Calu3 (cell line): ENCODE results near the gene UNK. TPM values are rescaled to one million over a fixed set of nuclear protein-coding genes. Genes with fewer than 3 reads are reported as not detected.
"Not testable (repeated sequence)": the region's sequence is repeated elsewhere in the genome, so short reads cannot be mapped to it uniquely, and the experiment has no call there.

ENCODE experiments used
- BruUV-seq: library from RNA; stranded (reverse); fragments of 400-500 nt; replicated peaks from 2 replicates; lab custom pipeline; 2021; lab: Mats Ljungman, UMichigan
- CTCF ChIA-PET: fragments of 300-600 bp; sonication (Branson Sonifier 250); formaldehyde crosslinking; loops from one replicate; lab custom pipeline; 2022; ENCODE audit warnings: antibody characterized with exemption; lab: Charles Lee
- DNase-seq: peaks from one replicate; pipeline ENCODE4 v3.0.0; 2022
- H3K27ac Mint-ChIP-seq: one replicate; pipeline ENCODE4 v1.8.0; 2022; ENCODE audit warnings: mixed read lengths; ENCODE audit not compliant: unreplicated experiment
- H3K27me3 Mint-ChIP-seq: one replicate; pipeline ENCODE4 v1.8.0; 2022; ENCODE audit warnings: mixed read lengths; ENCODE audit not compliant: unreplicated experiment
- H3K36me3 Mint-ChIP-seq: one replicate; pipeline ENCODE4 v1.8.0; 2022; ENCODE audit warnings: mild to moderate bottlenecking, moderate library complexity, mixed read lengths; ENCODE audit not compliant: insufficient read depth, unreplicated experiment
- H3K4me1 Mint-ChIP-seq: one replicate; pipeline ENCODE4 v1.8.0; 2022; ENCODE audit warnings: mild to moderate bottlenecking, low read depth, mixed read lengths; ENCODE audit not compliant: unreplicated experiment
- H3K4me3 Mint-ChIP-seq: one replicate; pipeline ENCODE4 v1.8.0; 2022; ENCODE audit warnings: mild to moderate bottlenecking, low read depth, moderate library complexity, mixed read lengths; ENCODE audit not compliant: unreplicated experiment
- H3K9me3 Mint-ChIP-seq: one replicate; pipeline ENCODE4 v1.8.0; 2022; ENCODE audit warnings: low read depth, mixed read lengths; ENCODE audit not compliant: unreplicated experiment
- CTCF ChIP-seq: fragments of 200-600 bp; IDR thresholded peaks from one replicate; pipeline ENCODE4 v1.8.0; 2022; ENCODE audit warnings: antibody characterized with exemption; ENCODE audit not compliant: unreplicated experiment
- intact Hi-C: fragments of 100-400 bp; cut with micrococcal nuclease; formaldehyde crosslinking; loops from one replicate; pipeline ENCODE4 v1.10.0; 2022; ENCODE audit not compliant: unreplicated experiment
- total RNA-seq: library from RNA; stranded (reverse); gene quantifications from 2 replicates; pipeline ENCODE4 v1.2.3, GENCODE V29; 2022

UNK gene
- total RNA-seq, 1 experiment from 2014 or later, result 26.0 TPM

GRCh38 chr17:75869282-75870141, 84.9 kb downstream of the UNK start:
- DNase-seq, result peak; percentile 36
- H3K9me3 Mint-ChIP-seq, result no peaks in the 10 kb centered on the region
- H3K27ac Mint-ChIP-seq, result peak overlapping the region; percentile 74
- BruUV-seq, result no TSS peak
- H3K4me1 Mint-ChIP-seq, result peaks cover 17% of the 10 kb centered on the region
- no peaks in the 10 kb centered on the region for H3K27me3 Mint-ChIP-seq
- TF ChIP-seq CTCF, result no peak
- no peak overlapping the region for H3K4me3 Mint-ChIP-seq
- H3K36me3 Mint-ChIP-seq, result peaks cover 26% of the 10 kb centered on the region
- CTCF ChIA-PET, result interaction anchor here (0.6 kb wide), 1 partner anchor 399 kb away, joined by 4 read pairs; no protein-coding TSS in a partner anchor
- intact Hi-C loops, result no loop called here

- BruUV-seq, intact Hi-C loops, H3K4me3 Mint-ChIP-seq, H3K9me3 Mint-ChIP-seq, CTCF ChIA-PET, H3K27me3 Mint-ChIP-seq, DNase-seq: not testable (repeated sequence)
- Mint-ChIP-seq H3K36me3 (peaks cover 31% of the 10 kb centered on the region), H3K27ac (peak overlapping the region; percentile 78), H3K4me1 (peaks cover 18% of the 10 kb centered on the region)
Measured at GRCh38 chr17:75870228-75870627, 85.6 kb downstream of the UNK start.

- CTCF ChIA-PET, result interaction anchor here (0.6 to 1.4 kb wide), 5 partner anchors 11 to 93 kb away, joined by 3 to 8 read pairs (median 5); partner anchors contain the start of genes UNC13D and WBP2
- Mint-ChIP-seq H3K36me3 (peaks cover 55% of the 10 kb centered on the region), H3K27ac (peak overlapping the region; percentile 82), H3K9me3 (no peaks in the 10 kb centered on the region), H3K4me1 (peaks cover 36% of the 10 kb centered on the region), H3K27me3 (no peaks in the 10 kb centered on the region), H3K4me3 (no peak overlapping the region)
- DNase-seq, result peak; percentile 81
- no peak for TF ChIP-seq CTCF
- no TSS peak for BruUV-seq
- intact Hi-C loops, result no loop called here
Measured at GRCh38 chr17:75872434-75873351, 88.1 kb downstream of the UNK start.

- no peak for TF ChIP-seq CTCF
- Mint-ChIP-seq H3K36me3 (peaks cover 65% of the 10 kb centered on the region), H3K4me1 (peaks cover 34% of the 10 kb centered on the region), H3K27me3 (no peaks in the 10 kb centered on the region), H3K4me3 (no peak overlapping the region), H3K9me3 (no peaks in the 10 kb centered on the region), H3K27ac (no peak overlapping the region)
- intact Hi-C loops, result no loop called here
- CTCF ChIA-PET, result no interaction called here
- no TSS peak for BruUV-seq
- DNase-seq, result no peak
Measured at GRCh38 chr17:75873587-75874322, 89.1 kb downstream of the UNK start.
